Spleen (tissue), 11 donors: ENCODE measurements around the gene TSHZ2. TPM values are rescaled to one million over a fixed set of nuclear protein-coding genes. Genes with fewer than 3 reads are reported as not detected.
A peak's percentile ranks its signal among the peaks of the same experiment; 100 is the strongest.

Experiments used
- DNase-seq: peaks from one replicate; pipeline ENCODE4 v3.0.0-alpha.2; 2020
- H3K27ac ChIP-seq, 8 donors: fragments of 200-600 bp; sonication (generic) in 7 of 8; 1 replicate in 4 of 8; 2 replicates in 4 of 8; pipeline versions ENCODE4 v1.5.0 to v1.8.0; 2016 to 2021; ENCODE audit warnings: inconsistent platforms in 4 of 8, mild to moderate bottlenecking in 4 of 8, moderate library complexity in 1 of 8
- H3K27me3 ChIP-seq, 7 donors: fragments of 200-600 bp; sonication (generic) in 6 of 7; replicated peaks in 1 of 7; 1 replicate in 4 of 7; 2 replicates in 3 of 7; pipeline versions ENCODE4 v1.5.0 to v1.8.0; 2016 to 2021; ENCODE audit warnings: inconsistent platforms in 3 of 7, mild to moderate bottlenecking in 1 of 7
- H3K36me3 ChIP-seq, 6 donors: fragments of 200-600 bp; sonication (generic) in 5 of 6; 1 replicate in 4 of 6; 2 replicates in 2 of 6; pipeline versions ENCODE4 v1.5.0 to v1.8.0; 2016 to 2021; ENCODE audit warnings: inconsistent platforms in 2 of 6
- H3K4me1 ChIP-seq, 6 donors: fragments of 200-600 bp; sonication (generic) in 5 of 6; 1 replicate in 3 of 6; 2 replicates in 3 of 6; pipeline versions ENCODE4 v1.5.0 to v1.8.0; 2016 to 2021; ENCODE audit warnings: inconsistent platforms in 3 of 6
- H3K4me3 ChIP-seq, 8 donors: fragments of 200-600 bp; sonication (generic) in 7 of 8; 1 replicate in 4 of 8; 2 replicates in 4 of 8; pipeline versions ENCODE4 v1.5.0 to v1.8.0; 2016 to 2021; ENCODE audit warnings: inconsistent platforms in 4 of 8, mild to moderate bottlenecking in 4 of 8, moderate library complexity in 2 of 8
- H3K9me3 ChIP-seq, 8 donors: fragments of 200-600 bp; sonication (generic) in 7 of 8; 1 replicate in 4 of 8; 2 replicates in 4 of 8; pipeline versions ENCODE4 v1.5.0 to v1.8.0; 2016 to 2021; ENCODE audit warnings: inconsistent platforms in 4 of 8
- POLR2A ChIP-seq, 3 donors: fragments of 450-650 bp; IDR thresholded peaks; one replicate each; pipeline ENCODE4 v1.5.1; 2017; ENCODE audit warnings: antibody characterized with exemption in 3 of 3, mild to moderate bottlenecking in 1 of 3
- POLR2AphosphoS5 ChIP-seq, 3 donors: sonication (generic); formaldehyde crosslinking; IDR thresholded peaks; one replicate each; pipeline ENCODE4 v1.5.1; 2017; ENCODE audit warnings: antibody characterized with exemption in 3 of 3
- WGBS, 5 donors: extraction: QIAGEN DNeasy Blood & Tissue Kit in 3 of 5; methylation state at CpG; one replicate each; pipeline versions ENCODE4 v1.1.5 to v1.1.7; 2013 to 2018; 5-methylcytosine and 5-hydroxymethylcytosine counted together
- intact Hi-C: fragments of 100-400 bp; cut with DNase I; formaldehyde crosslinking; loops from one replicate; pipeline ENCODE4 v1.15.0; 2023; ENCODE audit warnings: low total_unique reads
- polyA plus RNA-seq, 3 donors: library from polyadenylated mRNA; stranded (reverse); fragments of 200-250 nt; gene quantifications; one replicate each; pipeline ENCODE4 v1.2.1, GENCODE V29; 2013
- total RNA-seq, 7 donors: library from RNA; depleted of rRNA in 3 of 7; stranded (reverse); fragments of >200 nt in 3 of 7; fragmentation: NEBNext Ultra II Directional in 4 of 7; extraction: Animal tissue kit (Norgen Biotek cat#: 25700) in 4 of 7; gene quantifications; one replicate each; pipeline versions ENCODE4 v1.1.0 to v1.2.1, GENCODE V29; 2016 to 2021
- TF ChIP-seq, protein P1 (sequence below), 11 experiments: fragments of 200-600 bp in 7 of 11; fragments of 450-650 bp in 4 of 11; sonication (generic) in 4 of 11; IDR thresholded peaks in 8 of 11; conservative IDR thresholded peaks in 3 of 11; 1 replicate in 7 of 11; 2 replicates in 4 of 11; pipeline versions ENCODE4 v1.4.0 to v1.8.0; 2016 to 2021; ENCODE audit warnings: antibody characterized with exemption in 11 of 11, inconsistent platforms in 4 of 11, mild to moderate bottlenecking in 1 of 11
- donor health status: healthy with polysubstance abuse.
- donor health status: DM: no; HTN: no; CAD: no; lungs with moderate emphysema.
- donor health status: DM: no; HTN: no; CAD: no.
- donor health status: Bipolar disorder and iron deficiency.
- donor health status: healthy.
- donor health status: DM: no; HTN: no; CAD: no.
- donor health status: DM: yes; HTN: yes; CAD: no.

Gene TSHZ2
- total and polyA plus RNA-seq, 10 donors: 0.86 to 19.2 (median 15.7) TPM

- H3K36me3 ChIP-seq: no peaks in the 10 kb centered on the region
- H3K9me3 ChIP-seq: no peaks in the 10 kb centered on the region
- DNase-seq: no peak
- peak in 1 of 3 donors; percentile 34 for TF ChIP-seq POLR2AphosphoS5 (IDR thresholded peaks at IDR 0.05)
- TF ChIP-seq POLR2A (IDR thresholded peaks at IDR 0.05): no peak
- no peak overlapping the region for H3K4me3 ChIP-seq
- peak overlapping the region in 6 of 8 donors; percentile 19 to 58 (median 41) for H3K27ac ChIP-seq
- H3K4me1 ChIP-seq: peaks cover 0 to 12% (median 0%) of the 10 kb centered on the region in 6 donors
- intact Hi-C loops: no loop called here
- H3K27me3 ChIP-seq: no peaks in the 10 kb centered on the region
- WGBS, 5 donors: 69 to 87% (median 79%) methylated on average over 13 of the region's 13 CpGs
These were observed 170.3 kb downstream of the TSHZ2 start for GRCh38 chr20:53142225-53143127.

DNA sequence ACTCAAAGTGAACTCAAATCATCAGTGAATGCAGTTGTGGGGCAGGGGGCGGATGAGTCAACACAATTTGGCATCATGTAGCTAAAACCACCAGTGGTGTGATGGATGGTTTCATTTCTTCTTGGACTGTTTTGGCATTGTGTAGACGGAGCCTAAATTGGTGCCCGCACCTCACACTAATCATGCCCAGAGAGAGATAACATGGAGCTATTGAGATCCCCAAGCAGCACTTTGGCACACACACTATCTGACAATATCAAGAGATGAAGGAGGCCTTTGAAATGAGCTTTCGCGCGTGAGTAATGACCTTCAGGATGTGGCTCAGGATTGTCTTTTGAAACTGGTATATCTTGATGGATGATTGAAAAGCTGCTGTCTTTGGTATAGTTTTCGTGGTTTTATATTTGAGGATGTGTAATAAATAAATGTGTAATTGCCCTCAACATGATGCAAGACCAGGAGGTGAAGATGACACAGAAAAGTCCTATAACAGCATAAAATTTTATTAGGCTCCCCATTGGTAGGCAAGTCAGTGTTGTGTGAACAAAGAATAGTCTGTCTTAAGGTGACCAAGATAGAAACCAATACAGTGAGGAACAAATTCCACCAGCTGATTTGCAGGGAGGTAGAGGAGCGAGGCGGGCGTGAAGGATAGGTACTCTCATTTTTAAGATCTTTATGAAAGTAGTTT, 174.2 kb downstream of the TSHZ2 start:
- intact Hi-C loops: no loop called here
- Histone ChIP-seq H3K27me3 (no peaks in the 10 kb centered on the region), H3K36me3 (no peaks in the 10 kb centered on the region), H3K4me3 (no peak overlapping the region), H3K4me1 (peaks cover 0 to 29% (median 4%) of the 10 kb centered on the region in 6 donors), H3K9me3 (no peaks in the 10 kb centered on the region), H3K27ac (no peak overlapping the region)
- TF ChIP-seq, protein P1, sequence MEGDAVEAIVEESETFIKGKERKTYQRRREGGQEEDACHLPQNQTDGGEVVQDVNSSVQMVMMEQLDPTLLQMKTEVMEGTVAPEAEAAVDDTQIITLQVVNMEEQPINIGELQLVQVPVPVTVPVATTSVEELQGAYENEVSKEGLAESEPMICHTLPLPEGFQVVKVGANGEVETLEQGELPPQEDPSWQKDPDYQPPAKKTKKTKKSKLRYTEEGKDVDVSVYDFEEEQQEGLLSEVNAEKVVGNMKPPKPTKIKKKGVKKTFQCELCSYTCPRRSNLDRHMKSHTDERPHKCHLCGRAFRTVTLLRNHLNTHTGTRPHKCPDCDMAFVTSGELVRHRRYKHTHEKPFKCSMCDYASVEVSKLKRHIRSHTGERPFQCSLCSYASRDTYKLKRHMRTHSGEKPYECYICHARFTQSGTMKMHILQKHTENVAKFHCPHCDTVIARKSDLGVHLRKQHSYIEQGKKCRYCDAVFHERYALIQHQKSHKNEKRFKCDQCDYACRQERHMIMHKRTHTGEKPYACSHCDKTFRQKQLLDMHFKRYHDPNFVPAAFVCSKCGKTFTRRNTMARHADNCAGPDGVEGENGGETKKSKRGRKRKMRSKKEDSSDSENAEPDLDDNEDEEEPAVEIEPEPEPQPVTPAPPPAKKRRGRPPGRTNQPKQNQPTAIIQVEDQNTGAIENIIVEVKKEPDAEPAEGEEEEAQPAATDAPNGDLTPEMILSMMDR (IDR thresholded peaks at IDR 0.05 in 8 of 11, conservative IDR thresholded peaks at IDR 0.05 in 3 of 11): no peak
- TF ChIP-seq POLR2AphosphoS5 (IDR thresholded peaks at IDR 0.05): no peak
- TF ChIP-seq POLR2A (IDR thresholded peaks at IDR 0.05): no peak
- 77 to 92% (median 85%) methylated on average over 10 of the region's 10 CpGs for WGBS, 5 donors
- no peak for DNase-seq

GRCh38 chr20:53148771-53149147, 176.6 kb downstream of the TSHZ2 start:
- Histone ChIP-seq H3K4me1 (peaks cover 0 to 20% (median 4%) of the 10 kb centered on the region in 6 donors), H3K27ac (peak overlapping the region in 7 of 8 donors; percentile 1 to 54 (median 28)), H3K4me3 (no peak overlapping the region), H3K9me3 (no peaks in the 10 kb centered on the region), H3K36me3 (no peaks in the 10 kb centered on the region), H3K27me3 (no peaks in the 10 kb centered on the region)
- no peak for DNase-seq
- intact Hi-C loops: no loop called here
- no peak for TF ChIP-seq POLR2AphosphoS5 (IDR thresholded peaks at IDR 0.05)
- whole genome bisulfite sequencing, 5 donors: 32 to 45% (median 35%) methylated on average over 3 of the region's 3 CpGs

DNA sequence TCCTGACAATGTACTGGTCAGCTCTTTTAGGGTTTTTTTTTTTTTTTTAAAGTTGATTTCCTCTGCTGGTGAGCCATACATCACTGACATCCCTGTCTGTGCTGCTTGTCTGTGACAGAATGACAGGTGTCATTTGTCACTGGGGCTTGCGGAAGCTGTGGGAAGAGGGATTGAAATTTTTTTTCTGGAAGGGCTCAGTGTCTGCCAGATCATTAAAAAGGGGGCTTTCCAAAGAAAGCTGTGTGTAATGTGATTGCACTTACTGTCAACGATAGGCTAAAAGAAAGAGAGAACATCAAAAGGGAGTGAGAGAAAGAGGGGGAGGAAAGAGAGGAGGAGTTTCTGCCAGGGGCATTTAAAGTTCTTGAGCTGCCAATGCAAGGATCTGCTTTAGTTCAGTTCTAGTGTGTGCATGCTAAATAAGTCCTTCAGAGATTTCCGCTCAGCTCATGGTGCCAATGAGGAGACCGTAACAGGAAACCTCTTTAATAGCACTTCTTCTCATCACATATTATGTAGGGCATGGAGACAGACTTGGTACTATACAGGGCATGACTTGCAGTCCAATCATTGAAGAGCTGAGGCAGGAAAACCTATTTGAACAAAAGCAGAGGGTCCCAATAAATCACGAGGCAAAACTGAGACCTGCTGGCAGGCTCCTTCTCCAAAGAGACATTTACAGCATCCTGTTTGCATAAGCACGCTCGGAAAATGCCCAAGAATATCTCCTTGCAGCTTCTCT, 177.2 kb downstream of the TSHZ2 start:
- no peaks in the 10 kb centered on the region for H3K27me3 ChIP-seq
- DNase-seq: no peak
- WGBS, 5 donors: 23 to 29% (median 26%) methylated on average over 7 of the region's 7 CpGs
- H3K4me3 ChIP-seq: no peak overlapping the region
- no peaks in the 10 kb centered on the region for H3K9me3 ChIP-seq
- intact Hi-C loops: no loop called here
- no peaks in the 10 kb centered on the region for H3K36me3 ChIP-seq
- TF ChIP-seq, protein P1 (IDR thresholded peaks at IDR 0.05 in 8 of 11, conservative IDR thresholded peaks at IDR 0.05 in 3 of 11): no peak
- TF ChIP-seq POLR2A (IDR thresholded peaks at IDR 0.05): no peak
- no peak for TF ChIP-seq POLR2AphosphoS5 (IDR thresholded peaks at IDR 0.05)
- peak overlapping the region in 7 of 8 donors; percentile 9 to 54 (median 50) for H3K27ac ChIP-seq
- peaks cover 0 to 20% (median 4%) of the 10 kb centered on the region in 6 donors for H3K4me1 ChIP-seq
